Peyer's patch (tissue), 4 donors: Measurements from ENCODE around the gene CPEB4. TPM values are rescaled to one million over a fixed set of nuclear protein-coding genes. Genes with fewer than 3 reads are reported as not detected.

ENCODE experiments used
- DNase-seq, 3 donors: peaks; one replicate each; pipeline ENCODE4 v3.0.0-alpha.2; 2017 to 2019
- H3K27ac ChIP-seq, 4 donors: fragments of 200-600 bp; sonication (generic); one replicate each; pipeline ENCODE4 v1.5.1; 2016 to 2019
- H3K27me3 ChIP-seq, 2 donors: fragments of 200-600 bp; sonication (generic); one replicate each; pipeline ENCODE4 v1.5.1; 2019
- H3K36me3 ChIP-seq, 3 donors: fragments of 200-600 bp; sonication (generic); one replicate each; pipeline ENCODE4 v1.5.1; 2016 to 2019
- H3K4me1 ChIP-seq, 4 donors: fragments of 200-600 bp; sonication (generic); one replicate each; pipeline ENCODE4 v1.5.1; 2016 to 2019
- H3K4me3 ChIP-seq, 4 donors: fragments of 200-600 bp; sonication (generic); 1 replicate in 3 of 4; 2 replicates in 1 of 4; pipeline ENCODE4 v1.5.1; 2016 to 2019; ENCODE audit warnings: mild to moderate bottlenecking in 1 of 4
- H3K9me3 ChIP-seq, 4 donors: fragments of 200-600 bp; sonication (generic); one replicate each; pipeline ENCODE4 v1.5.1; 2016 to 2019; ENCODE audit warnings: mild to moderate bottlenecking in 1 of 4
- POLR2A ChIP-seq, 2 donors: fragments of 450-650 bp; IDR thresholded peaks; one replicate each; pipeline ENCODE4 v1.5.1; 2017; ENCODE audit warnings: antibody characterized with exemption in 2 of 2, mild to moderate bottlenecking in 2 of 2, moderate library complexity in 2 of 2
- total RNA-seq, 4 donors: library from RNA; depleted of rRNA; stranded (reverse); fragments of >200 nt; gene quantifications; one replicate each; pipeline ENCODE4 v1.1.0, GENCODE V29; 2016
- TF ChIP-seq, protein P1 (sequence below), 6 experiments: fragments of 450-650 bp in 4 of 6; fragments of 200-600 bp in 2 of 6; sonication (generic) in 1 of 6; IDR thresholded peaks; one replicate each; pipeline ENCODE4 v1.5.1; 2017 to 2019; ENCODE audit warnings: antibody characterized with exemption in 6 of 6, mild to moderate bottlenecking in 3 of 6, moderate library complexity in 1 of 6

CPEB4 gene
- total RNA-seq = 10 to 100 TPM; 29.7 to 67.0 (median 57.6) TPM

DNA sequence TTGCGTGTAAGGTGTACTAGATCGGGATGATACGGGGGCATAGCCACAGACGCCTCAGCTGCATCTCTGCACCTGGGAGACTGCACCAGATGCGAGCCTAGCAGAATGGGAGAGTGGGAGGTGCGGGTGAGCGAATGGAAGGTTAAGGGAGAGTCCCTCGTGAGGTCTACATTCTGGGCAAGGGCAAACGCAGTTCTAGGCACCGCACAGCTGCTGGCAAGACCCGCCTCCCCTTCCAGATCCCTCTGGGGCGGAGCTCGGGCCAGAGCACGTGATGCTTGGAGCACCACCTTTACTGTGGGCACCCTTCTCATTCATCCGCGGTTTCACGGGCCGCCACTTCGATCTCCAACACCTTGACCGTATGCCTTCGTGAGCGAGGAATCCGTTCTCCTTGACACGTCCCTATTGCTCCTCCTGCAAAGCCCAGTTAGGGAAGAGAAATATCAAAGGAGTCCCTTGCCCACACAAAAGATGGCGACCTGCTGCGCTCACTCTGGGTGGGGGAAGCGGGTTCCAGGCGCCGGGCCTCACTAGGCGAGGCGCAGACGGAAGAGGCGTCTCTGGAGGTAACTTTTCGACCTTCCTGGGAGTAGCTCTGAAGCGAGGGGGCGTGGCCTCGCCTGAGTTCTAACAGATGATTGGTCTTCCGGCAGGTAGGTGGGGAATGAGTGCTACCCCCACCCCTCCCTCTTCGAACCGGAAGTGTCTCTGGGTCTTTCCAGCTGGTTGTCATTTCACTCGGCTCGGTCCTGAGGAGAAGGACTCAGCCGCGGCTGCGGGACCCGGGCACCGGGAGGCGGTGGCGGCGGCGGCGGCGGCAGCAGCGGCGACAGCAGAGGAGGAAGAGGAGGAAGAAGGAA lies at the start of gene CPEB4:
TSS of gene CPEB4 (plus strand) at position 740 of the 863 bp plus-strand sequence. CDS start 1,385 bp downstream, outside the sequence.
- H3K4me1 ChIP-seq = peaks cover 0 to 35% (median 10%) of the 10 kb centered on the region in 4 donors

DNA sequence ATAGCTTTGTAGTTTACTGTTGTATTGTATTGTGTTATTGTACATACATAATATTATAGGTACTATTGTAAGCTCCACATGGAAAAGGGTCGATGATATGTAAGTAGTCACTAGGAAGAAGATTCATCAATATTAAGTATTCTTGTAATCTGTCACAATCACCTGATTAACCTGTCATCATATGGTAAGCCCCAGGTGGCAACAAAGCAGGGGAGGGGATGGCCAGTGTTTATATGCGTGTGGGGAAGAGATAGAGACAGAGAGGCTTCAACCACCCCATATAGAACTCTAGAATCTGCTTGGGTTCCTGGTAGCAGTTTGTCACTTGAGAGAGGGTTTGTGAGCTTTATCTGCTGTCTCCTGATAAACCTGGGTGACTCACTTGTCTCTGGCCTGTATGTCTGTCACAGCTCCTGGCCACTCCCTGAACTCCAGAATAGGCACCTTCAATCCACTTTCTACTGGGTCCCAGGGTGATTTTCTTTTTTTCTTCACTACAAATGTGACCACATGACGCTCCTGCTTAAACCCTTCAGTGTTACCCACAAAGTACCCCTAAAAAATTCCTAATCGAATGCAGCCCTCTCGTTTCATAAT lies 48.9 kb upstream of the CPEB4 start:
- DNase-seq = peak in 1 of 3 donors; percentile 69
- no peaks in the 10 kb centered on the region for H3K9me3 ChIP-seq
- H3K27me3 ChIP-seq = no peaks in the 10 kb centered on the region
- no peaks in the 10 kb centered on the region for H3K4me1 ChIP-seq
- no peak for TF ChIP-seq POLR2A (IDR thresholded peaks at IDR 0.05)
- TF ChIP-seq, protein P1, sequence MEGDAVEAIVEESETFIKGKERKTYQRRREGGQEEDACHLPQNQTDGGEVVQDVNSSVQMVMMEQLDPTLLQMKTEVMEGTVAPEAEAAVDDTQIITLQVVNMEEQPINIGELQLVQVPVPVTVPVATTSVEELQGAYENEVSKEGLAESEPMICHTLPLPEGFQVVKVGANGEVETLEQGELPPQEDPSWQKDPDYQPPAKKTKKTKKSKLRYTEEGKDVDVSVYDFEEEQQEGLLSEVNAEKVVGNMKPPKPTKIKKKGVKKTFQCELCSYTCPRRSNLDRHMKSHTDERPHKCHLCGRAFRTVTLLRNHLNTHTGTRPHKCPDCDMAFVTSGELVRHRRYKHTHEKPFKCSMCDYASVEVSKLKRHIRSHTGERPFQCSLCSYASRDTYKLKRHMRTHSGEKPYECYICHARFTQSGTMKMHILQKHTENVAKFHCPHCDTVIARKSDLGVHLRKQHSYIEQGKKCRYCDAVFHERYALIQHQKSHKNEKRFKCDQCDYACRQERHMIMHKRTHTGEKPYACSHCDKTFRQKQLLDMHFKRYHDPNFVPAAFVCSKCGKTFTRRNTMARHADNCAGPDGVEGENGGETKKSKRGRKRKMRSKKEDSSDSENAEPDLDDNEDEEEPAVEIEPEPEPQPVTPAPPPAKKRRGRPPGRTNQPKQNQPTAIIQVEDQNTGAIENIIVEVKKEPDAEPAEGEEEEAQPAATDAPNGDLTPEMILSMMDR (IDR thresholded peaks at IDR 0.05) = no peak
- no peak overlapping the region for H3K4me3 ChIP-seq
- H3K36me3 ChIP-seq = no peaks in the 10 kb centered on the region
- peak overlapping the region in 1 of 4 donors; percentile 62 for H3K27ac ChIP-seq

More for the DNA sequence above, at the start of gene CPEB4:
- peak within 1 kb of the TSS; percentile 67 to 80 (median 70) for H3K4me3 ChIP-seq
- TF ChIP-seq POLR2A (IDR thresholded peaks at IDR 0.05) = peak; percentile 97 to 98
- TF ChIP-seq, protein P1 (IDR thresholded peaks at IDR 0.05) = peak in 1 of 6 experiments; percentile 9
- H3K36me3 ChIP-seq = no peaks in the 10 kb centered on the region
- H3K9me3 ChIP-seq = no peaks in the 10 kb centered on the region
- DNase-seq = peak; percentile 98 to 100 (median 100)
- H3K27me3 ChIP-seq = no peaks in the 10 kb centered on the region
- peak within 1 kb of the TSS; percentile 82 to 85 (median 84) for H3K27ac ChIP-seq

DNA sequence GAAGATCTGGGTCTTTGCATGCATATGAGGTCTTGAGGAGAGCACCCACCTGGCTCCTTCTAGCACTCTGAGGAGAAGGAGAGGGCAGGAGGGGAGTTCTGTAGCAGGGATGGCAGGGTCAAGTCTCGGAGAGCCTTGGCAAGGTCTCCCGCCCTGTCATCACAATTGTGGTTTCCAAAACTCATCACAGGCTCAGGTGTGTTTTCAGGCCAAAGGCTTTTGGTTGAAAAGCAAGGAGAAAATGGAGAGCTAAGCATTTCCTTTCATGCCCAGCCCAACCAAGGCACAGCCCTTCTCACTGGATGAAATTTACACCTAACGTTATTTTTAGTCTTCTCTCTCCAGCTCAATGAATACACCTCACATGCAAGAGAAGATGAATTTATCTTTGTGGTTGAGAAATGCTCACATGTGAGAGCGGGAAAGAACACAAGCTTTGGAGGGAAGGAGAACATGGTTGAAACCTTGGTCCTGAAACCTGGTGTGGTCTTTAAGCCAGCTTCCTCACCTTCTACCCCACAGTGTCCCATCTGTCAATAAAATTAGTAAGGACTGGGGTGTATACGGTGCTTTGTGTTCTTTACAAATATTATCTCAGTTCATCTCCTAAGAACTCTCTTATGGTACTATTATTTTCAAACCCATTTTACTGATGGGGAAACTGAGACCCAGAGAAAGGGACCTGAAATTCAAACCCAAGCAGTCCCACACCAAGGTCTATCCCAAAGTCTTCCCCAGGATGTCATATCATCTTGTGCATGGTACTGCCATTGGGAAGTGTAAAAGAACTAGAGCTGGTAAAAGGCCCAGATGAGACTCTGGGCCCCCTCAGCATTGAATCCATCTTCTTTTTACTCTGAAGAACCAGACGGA lies 47.8 kb upstream of the CPEB4 start:
- Histone ChIP-seq H3K27me3 (no peaks in the 10 kb centered on the region), H3K27ac (no peak overlapping the region), H3K4me1 (no peaks in the 10 kb centered on the region), H3K36me3 (no peaks in the 10 kb centered on the region), H3K9me3 (no peaks in the 10 kb centered on the region), H3K4me3 (no peak overlapping the region)
- DNase-seq = no peak
- TF ChIP-seq, protein P1 (IDR thresholded peaks at IDR 0.05) = no peak
- TF ChIP-seq POLR2A (IDR thresholded peaks at IDR 0.05) = no peak

DNA sequence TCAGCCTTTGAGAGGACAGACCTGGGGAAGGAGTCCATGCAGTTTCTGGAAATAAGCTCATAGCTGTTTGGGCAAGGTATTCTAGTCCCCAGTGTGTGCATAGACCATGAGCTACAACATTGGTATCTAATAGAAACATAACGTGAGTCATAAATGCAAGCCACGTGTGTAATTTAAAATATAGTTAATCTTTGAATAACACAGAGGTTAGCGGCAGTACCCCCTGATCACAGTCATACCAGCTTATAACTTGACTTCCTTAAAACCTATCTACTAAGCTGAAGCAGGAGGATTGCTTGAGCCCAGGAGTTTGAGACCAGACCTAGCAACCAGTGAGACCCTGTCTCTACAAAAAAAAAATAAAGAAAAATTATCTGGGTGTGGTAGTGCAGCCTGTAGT lies 46.4 kb upstream of the CPEB4 start:
- H3K4me1 ChIP-seq = peaks cover 0 to 2% (median 0%) of the 10 kb centered on the region in 4 donors
- no peak for DNase-seq
- no peaks in the 10 kb centered on the region for H3K9me3 ChIP-seq
- no peaks in the 10 kb centered on the region for H3K36me3 ChIP-seq
- no peak overlapping the region for H3K4me3 ChIP-seq
- H3K27me3 ChIP-seq = no peaks in the 10 kb centered on the region
- no peak overlapping the region for H3K27ac ChIP-seq
- TF ChIP-seq, protein P1 (IDR thresholded peaks at IDR 0.05) = no peak
- TF ChIP-seq POLR2A (IDR thresholded peaks at IDR 0.05) = no peak

DNA sequence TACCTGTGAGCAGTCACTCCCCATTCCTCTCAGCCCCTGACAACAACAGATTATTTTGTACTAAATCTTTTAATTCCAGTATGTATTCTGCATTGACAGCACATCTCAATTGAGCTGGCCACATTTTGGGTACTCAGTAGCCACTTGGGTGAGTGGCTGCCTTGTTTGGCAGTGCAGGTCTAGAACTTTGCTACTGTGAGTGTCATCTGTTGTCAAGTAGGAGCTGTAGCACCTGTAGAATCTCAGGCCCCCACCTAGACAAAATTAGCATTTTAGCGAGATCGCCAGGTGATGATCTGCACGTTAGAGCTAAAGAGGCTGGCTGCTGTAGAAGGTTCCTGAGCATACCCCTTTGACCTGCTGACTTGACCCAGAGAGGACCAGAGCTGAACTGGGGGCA lies 44.4 kb upstream of the CPEB4 start:
- peaks cover 0 to under 1% (median 0%) of the 10 kb centered on the region in 4 donors for H3K9me3 ChIP-seq
- no peak overlapping the region for H3K4me3 ChIP-seq
- no peaks in the 10 kb centered on the region for H3K27me3 ChIP-seq
- no peak overlapping the region for H3K27ac ChIP-seq
- TF ChIP-seq, protein P1 (IDR thresholded peaks at IDR 0.05) = no peak
- TF ChIP-seq POLR2A (IDR thresholded peaks at IDR 0.05) = no peak
- no peaks in the 10 kb centered on the region for H3K36me3 ChIP-seq
- DNase-seq = no peak
- H3K4me1 ChIP-seq = peaks cover 0 to 3% (median 0%) of the 10 kb centered on the region in 4 donors
